GM18511 (cell line): Measurements from ENCODE around the gene STAB1.

Source experiments
- ATAC-seq: cut with Tn5 transposase; IDR thresholded peaks from one replicate; pipeline ENCODE4 v1.9.1; 2021; ENCODE audit warnings: mild to moderate bottlenecking, moderate library complexity; ENCODE audit not compliant: unreplicated experiment

The STAB1 gene

DNA sequence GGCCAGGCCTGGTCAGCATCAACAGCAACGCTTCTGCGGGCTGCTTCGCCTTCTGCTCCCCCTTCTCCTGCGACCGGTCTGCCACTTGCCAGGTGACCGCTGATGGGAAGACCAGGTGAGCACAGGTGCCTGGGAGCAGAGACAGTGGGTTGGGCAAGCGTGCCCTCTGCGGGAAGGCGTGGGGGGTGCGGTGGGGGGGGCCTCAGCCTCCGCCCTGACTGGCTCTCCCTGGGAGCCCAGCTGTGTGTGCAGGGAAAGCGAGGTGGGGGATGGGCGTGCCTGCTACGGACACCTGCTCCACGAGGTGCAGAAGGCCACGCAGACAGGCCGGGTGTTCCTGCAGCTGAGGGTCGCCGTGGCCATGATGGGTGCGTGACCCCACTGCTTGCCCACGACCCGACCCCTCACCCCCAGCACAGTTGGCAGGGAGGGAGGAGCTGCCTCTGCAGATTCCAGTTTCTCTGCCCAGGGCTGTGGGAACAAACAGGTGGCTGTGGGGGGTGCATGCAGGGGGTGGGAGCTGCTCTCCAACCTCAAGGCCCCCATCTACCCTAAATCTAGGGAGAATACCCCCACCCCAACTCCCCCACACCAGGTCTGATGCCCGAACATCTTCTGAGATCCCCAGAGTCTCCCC lies 8.8 kb downstream of the STAB1 start:
- ATAC-seq: no peak

- ATAC-seq: no peak
These were observed 9.8 kb downstream of the STAB1 start for GRCh38 chr3:52504977-52505376.

- no peak for ATAC-seq
These were observed 11.3 kb downstream of the STAB1 start for GRCh38 chr3:52506266-52506966.

GRCh38 chr3:52507359-52507758 lies 12.2 kb downstream of the STAB1 start:
- ATAC-seq: no peak

GRCh38 chr3:52509753-52510328 lies 14.7 kb downstream of the STAB1 start:
- no peak for ATAC-seq

DNA sequence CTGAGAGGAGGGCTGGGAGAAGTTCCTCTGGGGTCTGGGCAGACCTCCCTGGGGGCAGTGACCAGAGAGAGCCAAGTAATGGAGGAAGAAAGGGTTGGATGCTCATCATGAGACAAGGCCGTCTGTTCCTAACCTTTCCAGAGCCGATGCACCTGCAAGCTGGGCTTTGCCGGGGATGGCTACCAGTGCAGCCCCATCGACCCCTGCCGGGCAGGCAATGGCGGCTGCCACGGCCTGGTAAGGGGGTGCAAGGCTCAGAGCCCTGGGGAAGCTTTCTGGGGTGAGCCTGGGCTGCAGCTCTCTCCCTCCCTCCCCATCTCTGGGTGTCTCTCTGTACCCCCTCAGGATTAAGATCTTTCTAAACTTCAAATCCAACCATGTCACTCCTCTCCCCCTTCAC lies 16.4 kb downstream of the STAB1 start:
- ATAC-seq: no peak

DNA sequence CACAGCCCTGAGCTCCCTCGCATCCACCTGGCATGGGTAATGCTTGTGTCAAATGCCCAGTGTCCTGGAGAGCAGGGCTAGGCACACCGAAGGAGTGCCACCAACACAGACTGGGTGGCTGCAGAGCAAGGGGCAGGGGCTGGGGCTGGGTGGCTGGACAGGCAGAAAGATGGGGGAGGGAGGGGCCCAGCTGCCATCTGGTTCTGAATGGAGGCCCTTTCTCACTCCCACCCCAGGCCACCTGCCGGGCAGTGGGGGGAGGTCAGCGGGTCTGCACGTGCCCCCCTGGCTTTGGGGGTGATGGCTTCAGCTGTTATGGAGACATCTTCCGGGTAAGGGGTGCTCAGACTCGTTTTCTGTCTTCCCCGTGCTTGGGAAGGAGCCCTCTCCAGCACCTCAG lies 17.0 kb downstream of the STAB1 start:
- no peak for ATAC-seq

DNA sequence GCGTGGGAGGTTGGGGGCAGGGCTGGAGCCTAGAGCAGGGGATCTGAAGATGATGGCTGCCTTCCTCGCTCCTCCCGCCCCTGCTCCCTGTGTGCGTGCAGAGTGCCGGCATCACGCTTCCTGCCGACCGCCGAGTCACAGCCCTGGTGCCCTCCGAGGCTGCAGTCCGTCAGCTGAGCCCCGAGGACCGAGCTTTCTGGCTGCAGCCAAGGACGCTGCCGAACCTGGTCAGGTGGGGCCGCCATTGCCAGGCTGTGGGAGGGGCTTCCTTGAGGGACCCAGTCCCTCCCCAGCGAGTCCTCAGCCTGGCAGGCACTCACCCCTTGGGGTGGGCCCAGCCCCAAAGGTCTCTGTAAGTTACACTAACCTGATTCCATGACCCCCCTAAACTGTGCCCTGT lies 17.6 kb downstream of the STAB1 start:
- no peak for ATAC-seq

- no peak for ATAC-seq
These were observed 18.1 kb downstream of the STAB1 start for GRCh38 chr3:52513281-52513680.

DNA sequence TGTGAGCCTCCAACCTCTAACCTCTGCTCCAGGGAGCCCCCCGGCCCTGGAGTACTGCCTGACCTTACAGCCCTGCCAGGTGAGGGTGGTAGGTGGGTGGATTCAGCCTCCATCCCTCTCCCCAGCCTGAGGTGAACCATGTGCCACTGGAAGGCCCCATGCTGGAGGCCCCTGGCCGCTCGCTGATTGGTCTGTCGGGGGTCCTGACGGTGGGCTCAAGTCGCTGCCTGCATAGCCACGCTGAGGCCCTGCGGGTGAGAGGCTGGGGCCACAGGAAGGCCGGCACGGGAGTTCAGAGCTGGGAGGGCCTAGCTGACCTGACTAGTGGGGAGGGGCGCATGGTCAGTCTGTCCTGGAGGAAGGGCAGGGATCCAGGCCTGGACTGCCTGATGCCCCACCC lies 19.4 kb downstream of the STAB1 start:
- ATAC-seq: no peak

GRCh38 chr3:52515192-52515591 lies 20.1 kb downstream of the STAB1 start:
- no peak for ATAC-seq

GRCh38 chr3:52516509-52517195 lies 21.5 kb downstream of the STAB1 start:
- no peak for ATAC-seq

- ATAC-seq: no peak
These were observed 22.9 kb downstream of the STAB1 start for GRCh38 chr3:52517796-52518722.

DNA sequence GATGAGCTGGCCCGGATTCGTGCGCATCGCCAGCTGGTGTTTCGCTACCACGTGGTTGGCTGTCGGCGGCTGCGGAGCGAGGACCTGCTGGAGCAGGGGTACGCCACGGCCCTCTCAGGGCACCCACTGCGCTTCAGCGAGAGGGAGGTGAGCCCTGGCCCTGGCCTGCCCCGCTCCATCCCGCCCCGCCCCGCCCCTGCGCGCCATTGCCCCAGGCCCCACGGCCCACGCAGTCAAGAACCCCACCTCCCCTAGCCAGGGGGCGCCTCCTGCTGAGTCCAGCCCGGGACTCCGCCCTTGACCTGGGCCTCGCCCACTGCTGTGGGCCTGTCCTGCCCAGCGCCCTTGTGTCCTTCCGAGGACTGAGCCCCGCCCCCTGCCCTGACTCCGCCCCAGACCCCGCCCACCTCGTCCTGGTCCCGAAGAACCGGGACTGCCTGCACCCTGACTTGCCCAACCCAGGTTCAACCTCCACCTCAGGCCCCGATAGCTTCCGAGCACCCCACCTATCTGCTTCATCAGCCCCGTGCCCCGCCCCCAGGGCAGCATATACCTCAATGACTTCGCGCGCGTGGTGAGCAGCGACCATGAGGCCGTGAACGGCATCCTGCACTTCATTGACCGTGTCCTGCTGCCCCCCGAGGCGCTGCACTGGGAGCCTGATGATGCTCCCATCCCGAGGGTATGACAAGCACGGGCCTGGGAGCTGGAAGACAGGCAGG lies 23.7 kb downstream of the STAB1 start:
- ATAC-seq: no peak

- ATAC-seq: no peak
These were observed 24.5 kb downstream of the STAB1 start for GRCh38 chr3:52519445-52520140.

GRCh38 chr3:52520141-52520667 lies 25.1 kb downstream of the STAB1 start:
- no peak for ATAC-seq

- ATAC-seq: no peak
These were observed 25.8 kb downstream of the STAB1 start for GRCh38 chr3:52520716-52521487.

GRCh38 chr3:52521488-52521824 lies 26.3 kb downstream of the STAB1 start:
- no peak for ATAC-seq
